ENCODE measurements around the gene TELO2.

Gene TELO2

DNA sequence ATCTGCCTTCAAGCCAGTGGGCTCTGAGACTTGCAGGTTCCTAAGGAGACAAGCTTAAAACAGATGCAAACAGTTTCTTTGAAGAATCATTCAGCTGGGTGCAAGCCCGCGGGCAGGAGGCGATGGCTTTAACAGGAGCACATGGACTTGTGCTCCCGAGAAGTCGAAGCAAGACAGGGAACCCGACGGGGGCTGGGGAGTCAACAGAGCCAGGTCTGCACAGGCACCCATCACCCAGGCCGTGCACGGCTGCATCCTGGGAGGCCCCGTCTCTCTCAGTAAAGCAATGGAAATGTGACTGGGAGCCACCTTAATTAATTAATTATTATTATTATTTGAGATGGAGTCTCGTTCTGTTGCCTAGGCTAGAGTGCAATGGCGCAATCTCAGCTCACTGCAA, 4.1 kb upstream of the TELO2 start:
- Histone ChIP-seq H3K27me3 (no peaks in the 10 kb centered on the region), H3K9me3 (no peaks in the 10 kb centered on the region), H3K27ac (no peak overlapping the region), H3K36me3 (no peaks in the 10 kb centered on the region), H3K4me3 (no peak overlapping the region), H3K4me1 (peaks cover 0 to 12% (median 10%) of the 10 kb centered on the region in 4 donors)
- intact Hi-C loops (cut with DNase I; ENCODE audit: low total_unique reads) = no loop called here
- TF ChIP-seq, protein P1, sequence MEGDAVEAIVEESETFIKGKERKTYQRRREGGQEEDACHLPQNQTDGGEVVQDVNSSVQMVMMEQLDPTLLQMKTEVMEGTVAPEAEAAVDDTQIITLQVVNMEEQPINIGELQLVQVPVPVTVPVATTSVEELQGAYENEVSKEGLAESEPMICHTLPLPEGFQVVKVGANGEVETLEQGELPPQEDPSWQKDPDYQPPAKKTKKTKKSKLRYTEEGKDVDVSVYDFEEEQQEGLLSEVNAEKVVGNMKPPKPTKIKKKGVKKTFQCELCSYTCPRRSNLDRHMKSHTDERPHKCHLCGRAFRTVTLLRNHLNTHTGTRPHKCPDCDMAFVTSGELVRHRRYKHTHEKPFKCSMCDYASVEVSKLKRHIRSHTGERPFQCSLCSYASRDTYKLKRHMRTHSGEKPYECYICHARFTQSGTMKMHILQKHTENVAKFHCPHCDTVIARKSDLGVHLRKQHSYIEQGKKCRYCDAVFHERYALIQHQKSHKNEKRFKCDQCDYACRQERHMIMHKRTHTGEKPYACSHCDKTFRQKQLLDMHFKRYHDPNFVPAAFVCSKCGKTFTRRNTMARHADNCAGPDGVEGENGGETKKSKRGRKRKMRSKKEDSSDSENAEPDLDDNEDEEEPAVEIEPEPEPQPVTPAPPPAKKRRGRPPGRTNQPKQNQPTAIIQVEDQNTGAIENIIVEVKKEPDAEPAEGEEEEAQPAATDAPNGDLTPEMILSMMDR (IDR thresholded peaks at IDR 0.05) = no peak
- DNase-seq = no peak

DNA sequence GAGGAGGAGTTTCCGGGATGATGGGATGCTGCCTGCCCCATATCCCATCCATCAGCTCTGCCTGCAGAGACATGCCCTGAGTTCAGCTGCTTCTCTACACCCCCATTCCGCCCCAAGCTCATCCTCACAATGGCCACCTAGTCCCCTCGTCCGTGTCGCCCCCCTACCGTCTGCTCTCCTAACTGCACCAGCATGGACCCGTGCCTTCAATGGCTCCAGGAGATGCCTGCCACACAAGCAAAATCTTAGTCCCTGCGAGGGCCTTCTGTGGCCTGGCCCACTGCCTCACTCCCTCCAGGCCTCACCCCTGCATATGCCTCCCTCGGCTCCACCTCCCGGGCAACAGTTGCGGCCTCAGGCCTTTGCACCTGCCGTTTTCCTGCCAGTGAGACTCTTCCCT, 1.8 kb upstream of the TELO2 start:
- Histone ChIP-seq H3K9me3 (no peaks in the 10 kb centered on the region), H3K27me3 (no peaks in the 10 kb centered on the region), H3K4me1 (peaks cover 0 to 31% (median 17%) of the 10 kb centered on the region in 4 donors), H3K4me3 (no peak overlapping the region), H3K36me3 (peaks cover 6 to 20% (median 20%) of the 10 kb centered on the region in 3 donors), H3K27ac (no peak overlapping the region)
- DNase-seq = no peak
- TF ChIP-seq, protein P1 (IDR thresholded peaks at IDR 0.05) = no peak
- intact Hi-C loops (cut with DNase I; ENCODE audit: low total_unique reads) = loop anchor here (5.0 kb wide), 1 partner anchor 121 kb away; the partner anchor contains the start of genes CRAMP1 and IFT140

DNA sequence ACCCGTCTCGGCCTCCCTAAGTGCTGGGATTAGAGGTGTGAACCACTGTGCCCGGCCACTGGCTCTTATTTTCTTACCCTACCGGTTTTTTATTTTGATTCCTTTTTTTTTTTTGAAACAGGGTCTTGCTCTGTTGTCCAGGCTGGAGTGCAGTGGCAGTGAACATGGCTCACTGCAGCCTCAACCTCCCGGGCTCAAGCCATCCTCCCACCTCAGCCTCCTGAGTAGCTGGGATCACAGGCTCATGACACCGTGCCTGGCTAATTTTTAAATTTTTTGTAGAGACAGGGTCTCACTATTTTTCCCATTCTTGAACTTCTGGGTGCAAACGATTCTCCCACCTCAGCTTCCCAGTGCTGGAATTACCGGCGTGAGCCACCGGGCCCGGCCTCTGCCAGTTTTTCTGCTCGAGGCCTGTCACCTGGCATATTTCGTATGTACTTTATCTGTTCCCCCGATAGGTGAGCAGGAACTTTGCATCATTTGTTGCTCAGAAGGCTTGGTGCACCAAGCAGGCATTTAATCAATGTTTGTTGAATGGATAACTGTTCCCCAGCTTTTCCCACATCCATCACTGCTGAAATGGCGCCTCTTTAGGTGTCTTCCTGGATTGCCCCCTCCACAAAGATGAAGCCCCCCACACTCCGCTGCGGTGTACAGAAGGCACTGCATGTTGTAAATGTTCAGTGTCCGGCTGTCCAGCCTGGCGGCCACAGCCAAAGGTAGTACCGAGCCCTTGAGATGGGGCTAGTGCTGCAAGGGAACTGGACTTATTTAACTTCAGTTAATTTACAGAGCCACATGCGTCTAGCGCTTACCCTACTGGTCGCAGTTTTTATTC, 858 bp upstream of the TELO2 start:
- H3K36me3 ChIP-seq = peaks cover 12 to 30% (median 29%) of the 10 kb centered on the region in 3 donors
- intact Hi-C loops (cut with DNase I; ENCODE audit: low total_unique reads) = loop anchor here (5.0 kb wide), 1 partner anchor 120 kb away; the partner anchor contains the start of genes CRAMP1 and IFT140
- peak overlapping the region; percentile 79 to 81 for H3K4me3 ChIP-seq
- H3K27me3 ChIP-seq = no peaks in the 10 kb centered on the region
- peaks cover 0 to 31% (median 17%) of the 10 kb centered on the region in 4 donors for H3K4me1 ChIP-seq
- DNase-seq = no peak
- no peaks in the 10 kb centered on the region for H3K9me3 ChIP-seq
- TF ChIP-seq, protein P1 (IDR thresholded peaks at IDR 0.05) = no peak
- peak overlapping the region; percentile 85 to 86 for H3K27ac ChIP-seq

DNA sequence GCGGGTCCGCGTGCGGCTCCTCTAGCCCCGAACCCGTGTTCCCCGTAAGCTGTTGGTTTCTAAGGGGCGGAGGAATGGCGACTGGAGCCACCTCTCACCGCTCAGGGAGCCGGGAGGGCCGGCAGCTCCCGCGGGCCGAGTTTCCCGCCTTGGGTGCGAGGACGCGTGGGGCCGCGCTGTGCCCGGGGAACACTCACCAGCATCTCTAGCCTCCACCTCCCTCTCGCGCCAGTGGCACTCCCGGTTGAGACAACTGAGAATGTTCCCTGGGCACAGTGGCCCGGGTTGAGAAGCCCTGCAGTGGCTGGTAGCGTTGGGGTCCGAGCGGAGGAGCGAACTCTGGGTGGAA, 560 bp downstream of the TELO2 start:
- no peaks in the 10 kb centered on the region for H3K27me3 ChIP-seq
- H3K36me3 ChIP-seq = peaks cover 19 to 43% (median 35%) of the 10 kb centered on the region in 3 donors
- no peaks in the 10 kb centered on the region for H3K9me3 ChIP-seq
- peak overlapping the region; percentile 85 to 86 for H3K27ac ChIP-seq
- DNase-seq = no peak
- intact Hi-C loops (cut with DNase I; ENCODE audit: low total_unique reads) = loop anchor here (5.0 kb wide), 1 partner anchor 119 kb away; the partner anchor contains the start of genes CRAMP1 and IFT140
- H3K4me3 ChIP-seq = peak overlapping the region; percentile 79 to 81
- TF ChIP-seq, protein P1 (IDR thresholded peaks at IDR 0.05) = no peak
- peaks cover 0 to 31% (median 17%) of the 10 kb centered on the region in 4 donors for H3K4me1 ChIP-seq

DNA sequence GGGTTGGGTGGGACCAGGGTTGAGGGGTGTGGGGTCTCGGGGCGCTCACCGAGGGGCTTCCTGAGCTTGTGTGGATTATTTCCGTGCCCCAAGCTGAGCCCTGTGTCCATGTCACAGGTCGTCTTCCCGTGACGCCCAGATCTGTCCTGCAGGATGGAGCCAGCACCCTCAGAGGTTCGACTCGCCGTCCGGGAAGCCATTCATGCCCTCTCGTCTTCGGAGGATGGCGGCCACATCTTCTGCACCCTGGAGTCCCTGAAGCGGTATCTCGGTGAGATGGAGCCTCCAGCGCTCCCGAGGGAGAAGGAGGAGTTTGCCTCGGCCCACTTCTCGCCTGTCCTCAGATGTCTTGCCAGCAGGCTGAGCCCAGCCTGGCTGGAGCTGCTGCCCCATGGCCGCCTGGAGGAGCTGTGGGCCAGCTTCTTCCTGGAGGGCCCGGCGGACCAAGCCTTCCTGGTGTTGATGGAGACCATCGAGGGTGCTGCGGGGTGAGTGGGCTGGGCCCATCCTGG, 1.0 kb downstream of the TELO2 start:
- Histone ChIP-seq H3K27ac (peak overlapping the region; percentile 6 to 86), H3K9me3 (no peaks in the 10 kb centered on the region), H3K27me3 (no peaks in the 10 kb centered on the region), H3K4me1 (peaks cover 0 to 31% (median 17%) of the 10 kb centered on the region in 4 donors), H3K36me3 (peaks cover 23 to 48% (median 39%) of the 10 kb centered on the region in 3 donors), H3K4me3 (peak overlapping the region; percentile 79 to 81)
- peak; percentile 54 to 81 for DNase-seq
- TF ChIP-seq, protein P1 (IDR thresholded peaks at IDR 0.05) = peak; percentile 60
- intact Hi-C loops (cut with DNase I; ENCODE audit: low total_unique reads) = loop anchor here (5.0 kb wide), 1 partner anchor 118 kb away; the partner anchor contains the start of genes CRAMP1 and IFT140
